ENCODE measurements around the gene OPCML. TPM values are rescaled to one million over a fixed set of nuclear protein-coding genes. Genes with fewer than 3 reads are reported as not detected.

OPCML gene
- polyA plus RNA-seq, 3 donors from 2014 or later = not detected

GRCh38 chr11:133552938-133553337 lies 20.6 kb upstream of the OPCML start:
- peaks cover 0 to 8% (median under 1%) of the 10 kb centered on the region in 6 donors for H3K9me3 Mint-ChIP-seq
- no peak overlapping the region for H3K4me3 Mint-ChIP-seq
- no peaks in the 10 kb centered on the region for H3K4me1 Mint-ChIP-seq
- no peaks in the 10 kb centered on the region for H3K36me3 Mint-ChIP-seq
- H3K27ac Mint-ChIP-seq = no peak overlapping the region
- no peak for DNase-seq
- no peaks in the 10 kb centered on the region for H3K27me3 Mint-ChIP-seq (ENCODE audit: low read depth in 3 of 3)

- H3K27ac Mint-ChIP-seq = no peak overlapping the region
- H3K9me3 Mint-ChIP-seq = peaks cover 0 to 8% (median 1%) of the 10 kb centered on the region in 6 donors
- no peak for DNase-seq
- no peak overlapping the region for H3K4me3 Mint-ChIP-seq
- H3K27me3 Mint-ChIP-seq (ENCODE audit: low read depth in 3 of 3) = no peaks in the 10 kb centered on the region
- no peaks in the 10 kb centered on the region for H3K4me1 Mint-ChIP-seq
- H3K36me3 Mint-ChIP-seq = no peaks in the 10 kb centered on the region
Measured at GRCh38 chr11:133551064-133551463, 18.8 kb upstream of the OPCML start.

GRCh38 chr11:133549826-133550225 lies 17.5 kb upstream of the OPCML start:
- DNase-seq = no peak

GRCh38 chr11:133548641-133549040 lies 16.3 kb upstream of the OPCML start:
- no peak for DNase-seq
- Mint-ChIP-seq H3K4me3 (no peak overlapping the region), H3K4me1 (no peaks in the 10 kb centered on the region), H3K9me3 (peaks cover 0 to 6% (median 0%) of the 10 kb centered on the region in 6 donors), H3K36me3 (no peaks in the 10 kb centered on the region), H3K27me3 (ENCODE audit: low read depth in 3 of 3) (no peaks in the 10 kb centered on the region), H3K27ac (no peak overlapping the region)

More at GRCh38 chr11:133549826-133550225, 17.5 kb upstream of the OPCML start:
- Mint-ChIP-seq H3K27ac (no peak overlapping the region), H3K4me3 (no peak overlapping the region), H3K27me3 (ENCODE audit: low read depth in 3 of 3) (no peaks in the 10 kb centered on the region), H3K36me3 (no peaks in the 10 kb centered on the region), H3K9me3 (peaks cover 0 to 8% (median 0%) of the 10 kb centered on the region in 6 donors), H3K4me1 (no peaks in the 10 kb centered on the region)

- H3K4me3 Mint-ChIP-seq = no peak overlapping the region
- H3K4me1 Mint-ChIP-seq = no peaks in the 10 kb centered on the region
- H3K9me3 Mint-ChIP-seq = peaks cover 0 to 6% (median 0%) of the 10 kb centered on the region in 6 donors
- H3K27ac Mint-ChIP-seq = no peak overlapping the region
- no peaks in the 10 kb centered on the region for H3K36me3 Mint-ChIP-seq
- H3K27me3 Mint-ChIP-seq (ENCODE audit: low read depth in 3 of 3) = no peaks in the 10 kb centered on the region
- no peak for DNase-seq
Measured at GRCh38 chr11:133547808-133548494, 15.7 kb upstream of the OPCML start.

GRCh38 chr11:133545199-133545803 lies 13.0 kb upstream of the OPCML start:
- Mint-ChIP-seq H3K4me3 (no peak overlapping the region), H3K9me3 (peaks cover 0 to 6% (median 0%) of the 10 kb centered on the region in 6 donors), H3K27ac (no peak overlapping the region), H3K27me3 (ENCODE audit: low read depth in 3 of 3) (peaks cover 0 to 2% (median 0%) of the 10 kb centered on the region in 3 donors), H3K36me3 (no peaks in the 10 kb centered on the region), H3K4me1 (no peaks in the 10 kb centered on the region)
- DNase-seq = no peak

GRCh38 chr11:133541720-133542095 lies 9.4 kb upstream of the OPCML start:
- no peak for DNase-seq
- Mint-ChIP-seq H3K27me3 (ENCODE audit: low read depth in 3 of 3) (peaks cover 0 to 3% (median 1%) of the 10 kb centered on the region in 3 donors), H3K9me3 (peaks cover 0 to 5% (median 0%) of the 10 kb centered on the region in 6 donors), H3K4me3 (no peak overlapping the region), H3K36me3 (no peaks in the 10 kb centered on the region), H3K27ac (no peak overlapping the region), H3K4me1 (no peaks in the 10 kb centered on the region)

- no peak for DNase-seq
- Mint-ChIP-seq H3K4me1 (no peaks in the 10 kb centered on the region), H3K27me3 (ENCODE audit: low read depth in 3 of 3) (peaks cover 0 to 3% (median 1%) of the 10 kb centered on the region in 3 donors), H3K27ac (no peak overlapping the region), H3K9me3 (peaks cover 0 to 5% (median 0%) of the 10 kb centered on the region in 6 donors), H3K4me3 (no peak overlapping the region), H3K36me3 (no peaks in the 10 kb centered on the region)
Measured at GRCh38 chr11:133541021-133541719, 8.9 kb upstream of the OPCML start.

- no peak for DNase-seq
- H3K36me3 Mint-ChIP-seq = no peaks in the 10 kb centered on the region
- H3K4me3 Mint-ChIP-seq = no peak overlapping the region
- H3K27ac Mint-ChIP-seq = no peak overlapping the region
- H3K27me3 Mint-ChIP-seq (ENCODE audit: low read depth in 3 of 3) = peaks cover 7 to 11% (median 9%) of the 10 kb centered on the region in 3 donors
- H3K4me1 Mint-ChIP-seq = no peaks in the 10 kb centered on the region
- H3K9me3 Mint-ChIP-seq = peaks cover 0 to 9% (median under 1%) of the 10 kb centered on the region in 6 donors
Measured at GRCh38 chr11:133536198-133536597, 3.9 kb upstream of the OPCML start.

GRCh38 chr11:133533205-133533604 lies 904 bp upstream of the OPCML start:
- Mint-ChIP-seq H3K36me3 (no peaks in the 10 kb centered on the region), H3K9me3 (peaks cover 0 to 9% (median under 1%) of the 10 kb centered on the region in 6 donors), H3K27me3 (ENCODE audit: low read depth in 3 of 3) (peaks cover 9 to 19% (median 15%) of the 10 kb centered on the region in 3 donors), H3K4me1 (no peaks in the 10 kb centered on the region), H3K27ac (no peak overlapping the region), H3K4me3 (no peak overlapping the region)
- DNase-seq = no peak

- Mint-ChIP-seq H3K4me3 (no peak overlapping the region), H3K4me1 (no peaks in the 10 kb centered on the region), H3K27ac (no peak overlapping the region), H3K9me3 (peaks cover 0 to 7% (median under 1%) of the 10 kb centered on the region in 6 donors), H3K27me3 (ENCODE audit: low read depth in 3 of 3) (peaks cover 9 to 19% (median 16%) of the 10 kb centered on the region in 3 donors), H3K36me3 (no peaks in the 10 kb centered on the region)
- DNase-seq = no peak
Measured at GRCh38 chr11:133531458-133531857, 843 bp downstream of the OPCML start.

GRCh38 chr11:133530501-133530835 lies 1.8 kb downstream of the OPCML start:
- no peak overlapping the region for H3K4me3 Mint-ChIP-seq
- DNase-seq = no peak
- H3K36me3 Mint-ChIP-seq = no peaks in the 10 kb centered on the region
- peaks cover 0 to 10% (median under 1%) of the 10 kb centered on the region in 6 donors for H3K9me3 Mint-ChIP-seq
- H3K4me1 Mint-ChIP-seq = no peaks in the 10 kb centered on the region
- H3K27ac Mint-ChIP-seq = no peak overlapping the region
- peaks cover 9 to 19% (median 16%) of the 10 kb centered on the region in 3 donors for H3K27me3 Mint-ChIP-seq (ENCODE audit: low read depth in 3 of 3)

- H3K27me3 Mint-ChIP-seq (ENCODE audit: low read depth in 3 of 3) = peaks cover 9 to 19% (median 15%) of the 10 kb centered on the region in 3 donors
- no peak overlapping the region for H3K4me3 Mint-ChIP-seq
- no peaks in the 10 kb centered on the region for H3K4me1 Mint-ChIP-seq
- H3K9me3 Mint-ChIP-seq = peaks cover 0 to 10% (median under 1%) of the 10 kb centered on the region in 6 donors
- no peak for DNase-seq
- H3K27ac Mint-ChIP-seq = no peak overlapping the region
- H3K36me3 Mint-ChIP-seq = no peaks in the 10 kb centered on the region
Measured at GRCh38 chr11:133529807-133530500, 2.3 kb downstream of the OPCML start.

GRCh38 chr11:133526790-133527189 lies 5.5 kb downstream of the OPCML start:
- peaks cover 4 to 15% (median 10%) of the 10 kb centered on the region in 3 donors for H3K27me3 Mint-ChIP-seq (ENCODE audit: low read depth in 3 of 3)
- no peaks in the 10 kb centered on the region for H3K4me1 Mint-ChIP-seq
- no peak overlapping the region for H3K4me3 Mint-ChIP-seq
- no peaks in the 10 kb centered on the region for H3K36me3 Mint-ChIP-seq
- no peak for DNase-seq
- no peak overlapping the region for H3K27ac Mint-ChIP-seq
- H3K9me3 Mint-ChIP-seq = peaks cover 0 to 4% (median under 1%) of the 10 kb centered on the region in 6 donors

Measured in immature natural killer cell (primary cell).